Mesothelial cell of epicardium (in vitro differentiated cells): ENCODE data around the gene NMNAT2. TPM values are rescaled to one million over a fixed set of nuclear protein-coding genes. Genes with fewer than 3 reads are reported as not detected.

Experiments
- DNase-seq, 2 experiments: peaks; one replicate each; pipeline ENCODE4 v3.0.0; 2021; ENCODE audit warnings: low spot score in 2 of 2; ENCODE audit not compliant: unreplicated experiment in 2 of 2
- H3K27ac Mint-ChIP-seq: 2 replicates; pipeline ENCODE4 v1.8.0; 2021; ENCODE audit warnings: mixed read lengths
- H3K27me3 Mint-ChIP-seq: 2 replicates; pipeline ENCODE4 v1.8.0; 2021; ENCODE audit warnings: low read depth, mixed read lengths
- H3K36me3 Mint-ChIP-seq: 2 replicates; pipeline ENCODE4 v1.8.0; 2021; ENCODE audit warnings: mixed read lengths
- H3K4me1 Mint-ChIP-seq: 2 replicates; pipeline ENCODE4 v1.8.0; 2021; ENCODE audit warnings: mixed read lengths
- H3K4me3 Mint-ChIP-seq: 2 replicates; pipeline ENCODE4 v1.8.0; 2021; ENCODE audit warnings: mild to moderate bottlenecking, moderate library complexity, mixed read lengths
- H3K9me3 Mint-ChIP-seq: 2 replicates; pipeline ENCODE4 v1.8.0; 2021; ENCODE audit warnings: mixed read lengths
- CTCF ChIP-seq: fragments of 200-600 bp; sonication (generic); IDR thresholded peaks from one replicate; pipeline ENCODE4 v1.5.0; 2021; ENCODE audit warnings: antibody characterized with exemption; ENCODE audit not compliant: unreplicated experiment
- total RNA-seq: library from RNA; stranded (reverse); gene quantifications from 3 replicates; pipeline ENCODE4 v1.2.1, GENCODE V29; 2021

Gene NMNAT2
- total RNA-seq, 1 donor from 2014 or later, result 1.2 TPM

- Mint-ChIP-seq H3K4me1 (no peaks in the 10 kb centered on the region), H3K4me3 (no peak overlapping the region), H3K9me3 (peaks cover 22% of the 10 kb centered on the region), H3K36me3 (peaks cover 2% of the 10 kb centered on the region), H3K27me3 (no peaks in the 10 kb centered on the region), H3K27ac (no peak overlapping the region)
- no peak for DNase-seq
- no peak for TF ChIP-seq CTCF
These were observed 169.0 kb downstream of the NMNAT2 start for GRCh38 chr1:183248989-183249691.

DNA sequence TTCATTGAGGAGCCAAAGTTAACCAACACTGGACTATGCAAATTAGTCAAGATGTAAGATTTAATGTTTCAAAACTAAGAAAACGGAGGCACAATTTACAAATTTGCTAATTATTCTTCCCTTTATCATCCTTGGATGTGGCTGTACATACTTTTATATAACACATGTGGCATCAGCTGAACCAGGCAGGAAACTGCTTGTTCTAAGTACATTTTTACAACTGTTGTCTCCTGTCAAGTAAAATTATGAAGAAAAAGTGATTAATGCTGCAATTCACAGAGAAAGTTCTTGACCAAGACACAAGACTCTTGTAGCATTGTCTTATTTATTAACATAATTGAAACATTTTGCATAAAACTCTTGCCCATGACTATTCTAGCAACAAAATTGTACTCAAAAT is 170.2 kb downstream of the NMNAT2 start:
- no peak for DNase-seq
- no peak overlapping the region for H3K4me3 Mint-ChIP-seq
- H3K4me1 Mint-ChIP-seq, result no peaks in the 10 kb centered on the region
- no peaks in the 10 kb centered on the region for H3K27me3 Mint-ChIP-seq
- H3K27ac Mint-ChIP-seq, result no peak overlapping the region
- peaks cover 2% of the 10 kb centered on the region for H3K36me3 Mint-ChIP-seq
- TF ChIP-seq CTCF, result no peak
- H3K9me3 Mint-ChIP-seq, result peaks cover 15% of the 10 kb centered on the region

- TF ChIP-seq CTCF, result no peak
- H3K9me3 Mint-ChIP-seq, result peaks cover 15% of the 10 kb centered on the region
- no peak for DNase-seq
- no peaks in the 10 kb centered on the region for H3K27me3 Mint-ChIP-seq
- peaks cover 2% of the 10 kb centered on the region for H3K36me3 Mint-ChIP-seq
- no peak overlapping the region for H3K4me3 Mint-ChIP-seq
- no peaks in the 10 kb centered on the region for H3K4me1 Mint-ChIP-seq
- no peak overlapping the region for H3K27ac Mint-ChIP-seq
These were observed 170.7 kb downstream of the NMNAT2 start for GRCh38 chr1:183247484-183247883.

DNA sequence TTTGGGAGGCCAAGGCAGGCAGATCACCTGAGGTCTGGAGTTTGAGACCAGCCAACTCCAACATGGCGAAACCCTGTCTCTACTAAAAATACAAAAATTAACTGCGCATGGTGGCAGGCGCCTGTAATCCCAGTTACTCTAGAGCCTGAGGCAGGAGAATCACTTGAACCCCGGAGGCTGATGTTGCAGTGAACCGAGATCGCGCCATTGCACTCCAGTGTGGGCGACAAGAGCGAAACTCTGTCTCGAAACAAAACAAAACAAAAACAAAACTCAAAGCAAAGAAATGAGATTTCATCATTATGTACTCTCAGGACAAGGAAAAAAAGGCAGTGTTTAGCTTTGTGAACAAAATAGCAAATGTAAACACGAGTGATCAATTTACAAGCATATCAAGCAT is 171.1 kb downstream of the NMNAT2 start:
- Mint-ChIP-seq H3K27me3 (no peaks in the 10 kb centered on the region), H3K4me1 (no peaks in the 10 kb centered on the region), H3K27ac (no peak overlapping the region), H3K36me3 (peaks cover 2% of the 10 kb centered on the region), H3K4me3 (no peak overlapping the region), H3K9me3 (peaks cover 15% of the 10 kb centered on the region)
- no peak for TF ChIP-seq CTCF
- DNase-seq, result no peak

GRCh38 chr1:183246436-183246835 is 171.7 kb downstream of the NMNAT2 start:
- no peaks in the 10 kb centered on the region for H3K4me1 Mint-ChIP-seq
- no peaks in the 10 kb centered on the region for H3K27me3 Mint-ChIP-seq
- no peak for DNase-seq
- no peak overlapping the region for H3K27ac Mint-ChIP-seq
- TF ChIP-seq CTCF, result no peak
- H3K9me3 Mint-ChIP-seq, result peaks cover 12% of the 10 kb centered on the region
- peaks cover 2% of the 10 kb centered on the region for H3K36me3 Mint-ChIP-seq
- no peak overlapping the region for H3K4me3 Mint-ChIP-seq
